Caki2 (cell line): ENCODE measurements around the gene TRIM40. TPM values are rescaled to one million over a fixed set of nuclear protein-coding genes. Genes with fewer than 3 reads are reported as not detected.
"Not testable (repeated sequence)": the region's sequence is repeated elsewhere in the genome, so short reads cannot be mapped to it uniquely, and the experiment has no call there.

Experiments used
- DNase-seq: peaks from one replicate; pipeline ENCODE4 v3.0.0-alpha.2; 2015; ENCODE audit warnings: low read depth
- in situ Hi-C: cut with HindIII; loops from 2 replicates; pipeline ENCODE4 v1.10.0; 2016; ENCODE audit warnings: low sequenced_read_pairs, low pct_unique_long_range_greater_than_20kb, mixed read lengths
- total RNA-seq: library from RNA; depleted of rRNA; stranded (reverse); fragments of >200 nt; shearing (Covaris generic); gene quantifications from 2 replicates; pipeline ENCODE4 v1.2.3, GENCODE V29; 2014; ENCODE audit warnings: low replicate concordance

The TRIM40 gene
- total RNA-seq, 1 experiment from 2014 or later = not detected

- no peak for DNase-seq
- in situ Hi-C loops = no loop called here
Observed at GRCh38 chr6:30111266-30111856, 24.6 kb upstream of the TRIM40 start.

- no peak for DNase-seq
- in situ Hi-C loops = no loop called here
Observed at GRCh38 chr6:30112402-30112994, 23.4 kb upstream of the TRIM40 start.

- in situ Hi-C loops = no loop called here
- peak; percentile 37 for DNase-seq
Observed at GRCh38 chr6:30113003-30113759, 22.8 kb upstream of the TRIM40 start, which contains the start of gene TRIM31. TRIM31 (minus strand) TSS chr6:30113090; CDS start chr6:30112805, 285 bp downstream.

- in situ Hi-C loops = no loop called here
- DNase-seq = no peak
Observed at GRCh38 chr6:30113841-30114240, 22.1 kb upstream of the TRIM40 start.

- in situ Hi-C loops = no loop called here
Observed at GRCh38 chr6:30116724-30117123, 19.2 kb upstream of the TRIM40 start.

GRCh38 chr6:30118691-30119090, 17.2 kb upstream of the TRIM40 start:
- in situ Hi-C loops, DNase-seq: not testable (repeated sequence)

More at GRCh38 chr6:30116724-30117123, 19.2 kb upstream of the TRIM40 start:
- DNase-seq = no peak

GRCh38 chr6:30121446-30122366, 14.2 kb upstream of the TRIM40 start:
- in situ Hi-C loops = no loop called here
- DNase-seq = no peak

- in situ Hi-C loops = no loop called here
- no peak for DNase-seq
Observed at GRCh38 chr6:30122515-30122914, 13.4 kb upstream of the TRIM40 start.

- in situ Hi-C loops = no loop called here
- no peak for DNase-seq
Observed at GRCh38 chr6:30127238-30128093, 8.5 kb upstream of the TRIM40 start.

- no peak for DNase-seq
- in situ Hi-C loops = no loop called here
Observed at GRCh38 chr6:30129265-30130178, 6.4 kb upstream of the TRIM40 start.

- DNase-seq = no peak
- in situ Hi-C loops = no loop called here
Observed at GRCh38 chr6:30130179-30130679, 5.7 kb upstream of the TRIM40 start.

- DNase-seq = peak; percentile 73
- in situ Hi-C loops = no loop called here
Observed at GRCh38 chr6:30130887-30131862, 4.8 kb upstream of the TRIM40 start.

- in situ Hi-C loops = no loop called here
- no peak for DNase-seq
Observed at GRCh38 chr6:30131947-30132497, 3.9 kb upstream of the TRIM40 start.

GRCh38 chr6:30135147-30135546, 793 bp upstream of the TRIM40 start:
- DNase-seq = no peak
- in situ Hi-C loops = no loop called here

- in situ Hi-C loops = no loop called here
Observed at GRCh38 chr6:30136570-30137286, 788 bp downstream of the TRIM40 start.

More at GRCh38 chr6:30136570-30137286, 788 bp downstream of the TRIM40 start:
- no peak for DNase-seq
